ENCODE results near the gene BHLHA15. TPM values are rescaled to one million over a fixed set of nuclear protein-coding genes. Genes with fewer than 3 reads are reported as not detected.

Gene BHLHA15
- total and polyA plus RNA-seq, 2 experiments from 2014 or later = 0.39 to 2.3 TPM

- Histone ChIP-seq H3K9me2 (replicated peaks; ENCODE audit: insufficient read depth) (no peaks in the 10 kb centered on the region), H3K79me2 (no peaks in the 10 kb centered on the region), H3K4me1 (ENCODE audit: insufficient read depth) (no peaks in the 10 kb centered on the region), H3K9me3 (ENCODE audit: low read depth) (no peaks in the 10 kb centered on the region), H2AFZ (no peak overlapping the region), H4K20me1 (ENCODE audit: insufficient read depth, poor library complexity, severe bottlenecking) (no peaks in the 10 kb centered on the region), H3K4me2 (peak overlapping the region; percentile 96), H3K36me3 (replicated peaks; ENCODE audit: insufficient read depth, low read depth) (no peaks in the 10 kb centered on the region), H3K4me3 (peak overlapping the region; percentile 20), H3K27me3 (no peaks in the 10 kb centered on the region), H3K27ac (no peak overlapping the region)
- TF ChIP-seq, protein P1, sequence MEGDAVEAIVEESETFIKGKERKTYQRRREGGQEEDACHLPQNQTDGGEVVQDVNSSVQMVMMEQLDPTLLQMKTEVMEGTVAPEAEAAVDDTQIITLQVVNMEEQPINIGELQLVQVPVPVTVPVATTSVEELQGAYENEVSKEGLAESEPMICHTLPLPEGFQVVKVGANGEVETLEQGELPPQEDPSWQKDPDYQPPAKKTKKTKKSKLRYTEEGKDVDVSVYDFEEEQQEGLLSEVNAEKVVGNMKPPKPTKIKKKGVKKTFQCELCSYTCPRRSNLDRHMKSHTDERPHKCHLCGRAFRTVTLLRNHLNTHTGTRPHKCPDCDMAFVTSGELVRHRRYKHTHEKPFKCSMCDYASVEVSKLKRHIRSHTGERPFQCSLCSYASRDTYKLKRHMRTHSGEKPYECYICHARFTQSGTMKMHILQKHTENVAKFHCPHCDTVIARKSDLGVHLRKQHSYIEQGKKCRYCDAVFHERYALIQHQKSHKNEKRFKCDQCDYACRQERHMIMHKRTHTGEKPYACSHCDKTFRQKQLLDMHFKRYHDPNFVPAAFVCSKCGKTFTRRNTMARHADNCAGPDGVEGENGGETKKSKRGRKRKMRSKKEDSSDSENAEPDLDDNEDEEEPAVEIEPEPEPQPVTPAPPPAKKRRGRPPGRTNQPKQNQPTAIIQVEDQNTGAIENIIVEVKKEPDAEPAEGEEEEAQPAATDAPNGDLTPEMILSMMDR (IDR thresholded peaks at IDR 0.05; ENCODE audit: poor library complexity) = no peak
- TF ChIP-seq EZH2phosphoT487 (IDR thresholded peaks at IDR 0.05; ENCODE audit: low read depth, severe bottlenecking, unreplicated experiment) (no peak), EZH2 (IDR thresholded peaks at IDR 0.05; ENCODE audit: borderline replicate concordance) (no peak)
- peak; percentile 40 for DNase-seq (ENCODE audit: low spot score)
- 3% methylated on average over 20 of the region's 49 CpGs for WGBS (ENCODE audit: low lambda C conversion rate, missing lambda C conversion rate)
Observed at GRCh38 chr7:98210513-98211220, 572 bp upstream of the BHLHA15 start.

DNA sequence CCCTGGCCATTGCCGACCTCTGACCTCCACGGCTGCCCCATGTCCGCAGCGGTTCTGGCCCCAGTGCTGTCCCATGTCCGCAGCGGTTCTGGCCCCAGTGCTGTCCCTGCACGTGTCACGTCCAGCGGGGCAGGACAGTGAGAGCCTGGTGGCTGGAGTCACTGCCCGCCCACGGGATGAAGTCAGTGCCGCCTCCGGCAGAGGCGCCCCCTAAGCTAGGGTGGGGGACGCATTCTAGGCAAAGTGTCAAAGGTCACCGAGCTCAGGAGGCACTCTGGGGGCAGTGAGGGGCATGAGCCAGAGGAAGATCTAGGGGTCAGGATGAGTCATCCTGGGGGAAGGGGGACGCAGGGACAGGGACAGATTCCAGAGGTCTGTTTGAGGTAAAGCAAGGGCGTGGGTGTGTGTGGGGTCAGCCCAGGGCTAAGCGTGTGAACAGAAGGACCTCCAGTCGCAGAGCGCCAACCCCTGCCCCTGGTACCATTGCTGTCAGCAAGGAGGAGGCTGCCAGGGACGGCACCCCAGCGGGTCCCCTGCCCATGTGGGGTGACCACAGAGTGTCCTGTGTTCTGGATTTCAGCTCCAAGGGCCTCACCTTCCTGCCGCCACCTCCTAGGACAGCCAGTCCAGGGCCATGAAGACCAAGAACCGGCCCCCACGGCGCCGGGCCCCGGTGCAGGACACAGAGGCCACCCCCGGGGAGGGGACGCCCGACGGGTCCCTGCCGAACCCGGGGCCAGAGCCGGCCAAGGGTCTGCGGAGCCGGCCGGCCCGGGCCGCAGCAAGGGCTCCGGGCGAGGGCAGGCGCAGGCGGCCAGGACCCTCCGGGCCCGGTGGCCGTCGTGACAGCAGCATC, 665 bp downstream of the BHLHA15 start:
- no peaks in the 10 kb centered on the region for H4K20me1 ChIP-seq (ENCODE audit: insufficient read depth, poor library complexity, severe bottlenecking)
- no peaks in the 10 kb centered on the region for H3K4me1 ChIP-seq (ENCODE audit: insufficient read depth)
- no peaks in the 10 kb centered on the region for H3K36me3 ChIP-seq (replicated peaks; ENCODE audit: insufficient read depth, low read depth)
- no peak overlapping the region for H3K27ac ChIP-seq
- H3K4me3 ChIP-seq = peak overlapping the region; percentile 29
- no peaks in the 10 kb centered on the region for H3K27me3 ChIP-seq
- DNase-seq (ENCODE audit: low spot score) = no peak
- no peaks in the 10 kb centered on the region for H3K9me3 ChIP-seq (ENCODE audit: low read depth)
- TF ChIP-seq EZH2 (IDR thresholded peaks at IDR 0.05; ENCODE audit: borderline replicate concordance) (no peak), EZH2phosphoT487 (IDR thresholded peaks at IDR 0.05; ENCODE audit: low read depth, severe bottlenecking, unreplicated experiment) (no peak)
- TF ChIP-seq, protein P1 (IDR thresholded peaks at IDR 0.05; ENCODE audit: poor library complexity) = no peak
- no peaks in the 10 kb centered on the region for H3K79me2 ChIP-seq
- no peaks in the 10 kb centered on the region for H3K9me2 ChIP-seq (replicated peaks; ENCODE audit: insufficient read depth)
- H3K4me2 ChIP-seq = peak overlapping the region; percentile 96
- 82% methylated on average over 36 of the region's 49 CpGs for whole genome bisulfite sequencing (ENCODE audit: low lambda C conversion rate, missing lambda C conversion rate)
- no peak overlapping the region for H2AFZ ChIP-seq

- no peak overlapping the region for H2AFZ ChIP-seq
- H3K79me2 ChIP-seq = no peaks in the 10 kb centered on the region
- no peak overlapping the region for H3K4me2 ChIP-seq
- no peaks in the 10 kb centered on the region for H3K9me2 ChIP-seq (replicated peaks; ENCODE audit: insufficient read depth)
- 97% methylated on average over 29 of the region's 30 CpGs for WGBS (ENCODE audit: low lambda C conversion rate, missing lambda C conversion rate)
- no peak for DNase-seq (ENCODE audit: low spot score)
- H3K4me1 ChIP-seq (ENCODE audit: insufficient read depth) = no peaks in the 10 kb centered on the region
- H4K20me1 ChIP-seq (ENCODE audit: insufficient read depth, poor library complexity, severe bottlenecking) = no peaks in the 10 kb centered on the region
- no peak overlapping the region for H3K27ac ChIP-seq
- no peak overlapping the region for H3K4me3 ChIP-seq
- H3K36me3 ChIP-seq (replicated peaks; ENCODE audit: insufficient read depth, low read depth) = no peaks in the 10 kb centered on the region
- no peaks in the 10 kb centered on the region for H3K9me3 ChIP-seq (ENCODE audit: low read depth)
- H3K27me3 ChIP-seq = no peaks in the 10 kb centered on the region
- TF ChIP-seq, protein P1 (IDR thresholded peaks at IDR 0.05; ENCODE audit: poor library complexity) = no peak
- TF ChIP-seq EZH2phosphoT487 (IDR thresholded peaks at IDR 0.05; ENCODE audit: low read depth, severe bottlenecking, unreplicated experiment) (no peak), EZH2 (IDR thresholded peaks at IDR 0.05; ENCODE audit: borderline replicate concordance) (no peak)
Observed at GRCh38 chr7:98212532-98213041, 1.3 kb downstream of the BHLHA15 start.

Data from hepatocyte (in vitro differentiated cells).